Activated naive CD4-positive, alpha-beta T cell treated with anti-CD3 and anti-CD28 coated beads for 36 hours (primary cell): Measurements from ENCODE around the gene GRIA4. TPM values are rescaled to one million over a fixed set of nuclear protein-coding genes. Genes with fewer than 3 reads are reported as not detected.
"Not testable (repeated sequence)": the region's sequence is repeated elsewhere in the genome, so short reads cannot be mapped to it uniquely, and the experiment has no call there.

ENCODE experiments used
- CTCF ChIA-PET: fragments of 350-600 bp; sonication (Branson Sonifier 250); formaldehyde crosslinking; loops from one replicate; lab custom pipeline; 2021; ENCODE audit warnings: antibody characterized with exemption; lab: Charles Lee
- DNase-seq: peaks from one replicate; pipeline ENCODE4 v3.0.0-alpha.2; 2020
- H3K27ac Mint-ChIP-seq: one replicate; pipeline ENCODE4 v1.8.0; 2021; ENCODE audit warnings: mild to moderate bottlenecking, mixed read lengths
- H3K27me3 Mint-ChIP-seq: one replicate; pipeline ENCODE4 v1.8.0; 2021; ENCODE audit warnings: low read depth, mixed read lengths
- H3K36me3 Mint-ChIP-seq: one replicate; pipeline ENCODE4 v1.8.0; 2021; ENCODE audit warnings: low read depth, mixed read lengths
- H3K4me1 Mint-ChIP-seq: one replicate; pipeline ENCODE4 v1.8.0; 2021; ENCODE audit warnings: low read depth, mixed read lengths
- H3K4me3 Mint-ChIP-seq: one replicate; pipeline ENCODE4 v1.8.0; 2021; ENCODE audit warnings: mild to moderate bottlenecking, moderate library complexity, mixed read lengths
- H3K9me3 Mint-ChIP-seq: one replicate; pipeline ENCODE4 v1.8.0; 2021; ENCODE audit warnings: mixed read lengths
- intact Hi-C: fragments of 100-400 bp; cut with micrococcal nuclease; formaldehyde crosslinking; loops from one replicate; pipeline ENCODE4 v1.15.1; 2023
- total RNA-seq, 2 experiments: library from RNA; stranded (reverse); gene quantifications; one replicate each; pipeline ENCODE4 v1.2.3, GENCODE V29; 2021

The GRIA4 gene
- total RNA-seq, 2 experiments from 2014 or later, result not detected

GRCh38 chr11:105858841-105859240, 249.0 kb downstream of the GRIA4 start:
- Mint-ChIP-seq H3K9me3 (no peaks in the 10 kb centered on the region), H3K27ac (no peak overlapping the region), H3K4me3 (no peak overlapping the region), H3K4me1 (no peaks in the 10 kb centered on the region), H3K36me3 (no peaks in the 10 kb centered on the region), H3K27me3 (peaks cover 15% of the 10 kb centered on the region)
- intact Hi-C loops, result no loop called here
- no peak for DNase-seq
- CTCF ChIA-PET, result no interaction called here

GRCh38 chr11:105860105-105860504, 250.2 kb downstream of the GRIA4 start:
- no peak overlapping the region for H3K4me3 Mint-ChIP-seq
- H3K4me1 Mint-ChIP-seq, result no peaks in the 10 kb centered on the region
- no peak for DNase-seq
- H3K27me3 Mint-ChIP-seq, result peaks cover 15% of the 10 kb centered on the region
- CTCF ChIA-PET, result no interaction called here
- H3K36me3 Mint-ChIP-seq, result no peaks in the 10 kb centered on the region
- H3K27ac Mint-ChIP-seq, result no peak overlapping the region
- intact Hi-C loops, result loop anchor here (2.0 to 10.0 kb wide), 3 partner anchors 855 to 1605 kb away; no protein-coding TSS in a partner anchor
- no peaks in the 10 kb centered on the region for H3K9me3 Mint-ChIP-seq

- Mint-ChIP-seq H3K36me3 (no peaks in the 10 kb centered on the region), H3K27ac (no peak overlapping the region), H3K27me3 (peaks cover 15% of the 10 kb centered on the region), H3K4me3 (no peak overlapping the region), H3K4me1 (no peaks in the 10 kb centered on the region), H3K9me3 (no peaks in the 10 kb centered on the region)
- intact Hi-C loops, result loop anchor here (2.0 to 10.0 kb wide), 3 partner anchors 856 to 1606 kb away; no protein-coding TSS in a partner anchor
- no peak for DNase-seq
- CTCF ChIA-PET, result no interaction called here
Measured at GRCh38 chr11:105861225-105861624, 251.4 kb downstream of the GRIA4 start.

- Mint-ChIP-seq H3K27me3 (peaks cover 17% of the 10 kb centered on the region), H3K4me1 (no peaks in the 10 kb centered on the region), H3K27ac (no peak overlapping the region), H3K9me3 (no peaks in the 10 kb centered on the region), H3K36me3 (no peaks in the 10 kb centered on the region), H3K4me3 (no peak overlapping the region)
- DNase-seq, result no peak
- intact Hi-C loops, result loop anchor here (1.0 to 10.0 kb wide), 4 partner anchors 858 to 1331 kb away; no protein-coding TSS in a partner anchor
- CTCF ChIA-PET, result interaction anchor here (0.6 to 1.6 kb wide), 5 partner anchors 9 to 1253 kb away, joined by 3 to 5 read pairs (median 3); no protein-coding TSS in a partner anchor
Measured at GRCh38 chr11:105862736-105863367, 253.0 kb downstream of the GRIA4 start.

- Mint-ChIP-seq H3K9me3 (no peaks in the 10 kb centered on the region), H3K4me1 (no peaks in the 10 kb centered on the region), H3K27me3 (peaks cover 17% of the 10 kb centered on the region), H3K36me3 (no peaks in the 10 kb centered on the region), H3K27ac (no peak overlapping the region), H3K4me3 (no peak overlapping the region)
- DNase-seq, result no peak
- intact Hi-C loops, result loop anchor here (5.0 to 10.0 kb wide), 2 partner anchors 859 to 1331 kb away; no protein-coding TSS in a partner anchor
- CTCF ChIA-PET, result interaction anchor here (0.6 to 1.6 kb wide), 3 partner anchors 12 to 90 kb away, joined by 3 to 5 read pairs (median 4); no protein-coding TSS in a partner anchor
Measured at GRCh38 chr11:105863523-105863922, 253.7 kb downstream of the GRIA4 start.

GRCh38 chr11:105867742-105868141, 257.9 kb downstream of the GRIA4 start:
- no peaks in the 10 kb centered on the region for H3K9me3 Mint-ChIP-seq
- no peak overlapping the region for H3K27ac Mint-ChIP-seq

GRCh38 chr11:105868762-105869285, 259.0 kb downstream of the GRIA4 start:
- intact Hi-C loops, result loop anchor here (10.0 kb wide), 1 partner anchor 864 kb away; no protein-coding TSS in a partner anchor
- no peaks in the 10 kb centered on the region for H3K4me1 Mint-ChIP-seq
- H3K27ac Mint-ChIP-seq, result no peak overlapping the region
- no peaks in the 10 kb centered on the region for H3K9me3 Mint-ChIP-seq
- no peaks in the 10 kb centered on the region for H3K36me3 Mint-ChIP-seq
- DNase-seq, result no peak
- CTCF ChIA-PET, result no interaction called here
- H3K27me3 Mint-ChIP-seq, result peaks cover 5% of the 10 kb centered on the region
- no peak overlapping the region for H3K4me3 Mint-ChIP-seq

More at GRCh38 chr11:105867742-105868141, 257.9 kb downstream of the GRIA4 start:
- DNase-seq, result no peak
- intact Hi-C loops, result loop anchor here (10.0 kb wide), 1 partner anchor 863 kb away; no protein-coding TSS in a partner anchor
- CTCF ChIA-PET, result no interaction called here
- H3K36me3 Mint-ChIP-seq, result no peaks in the 10 kb centered on the region
- H3K27me3 Mint-ChIP-seq, result peaks cover 5% of the 10 kb centered on the region
- H3K4me1 Mint-ChIP-seq, result no peaks in the 10 kb centered on the region
- H3K4me3 Mint-ChIP-seq, result no peak overlapping the region

GRCh38 chr11:105870516-105871113, 260.7 kb downstream of the GRIA4 start:
- Mint-ChIP-seq H3K9me3 (peaks cover 7% of the 10 kb centered on the region), H3K27ac (no peak overlapping the region), H3K27me3 (peaks cover 6% of the 10 kb centered on the region), H3K4me1 (no peaks in the 10 kb centered on the region), H3K4me3 (no peak overlapping the region), H3K36me3 (no peaks in the 10 kb centered on the region)
- DNase-seq, result no peak
- intact Hi-C loops, result no loop called here
- CTCF ChIA-PET, result no interaction called here

- H3K36me3 Mint-ChIP-seq, result no peaks in the 10 kb centered on the region
- intact Hi-C loops, result no loop called here
- H3K9me3 Mint-ChIP-seq, result peaks cover 9% of the 10 kb centered on the region
- no peak for DNase-seq
- peaks cover 13% of the 10 kb centered on the region for H3K27me3 Mint-ChIP-seq
- H3K27ac Mint-ChIP-seq, result no peak overlapping the region
- no peaks in the 10 kb centered on the region for H3K4me1 Mint-ChIP-seq
- H3K4me3 Mint-ChIP-seq, result no peak overlapping the region
- CTCF ChIA-PET, result no interaction called here
Measured at GRCh38 chr11:105878510-105878909, 268.6 kb downstream of the GRIA4 start.

GRCh38 chr11:105878927-105879326, 269.1 kb downstream of the GRIA4 start:
- DNase-seq, CTCF ChIA-PET, H3K9me3 Mint-ChIP-seq, H3K27ac Mint-ChIP-seq, H3K4me1 Mint-ChIP-seq, intact Hi-C loops, H3K4me3 Mint-ChIP-seq, H3K36me3 Mint-ChIP-seq: not testable (repeated sequence)
- H3K27me3 Mint-ChIP-seq, result peaks cover 12% of the 10 kb centered on the region

- intact Hi-C loops, result no loop called here
- CTCF ChIA-PET, result no interaction called here
- peaks cover 2% of the 10 kb centered on the region for H3K9me3 Mint-ChIP-seq
- peaks cover 11% of the 10 kb centered on the region for H3K27me3 Mint-ChIP-seq
- no peak overlapping the region for H3K4me3 Mint-ChIP-seq
- no peak for DNase-seq
- no peaks in the 10 kb centered on the region for H3K4me1 Mint-ChIP-seq
- no peak overlapping the region for H3K27ac Mint-ChIP-seq
- H3K36me3 Mint-ChIP-seq, result no peaks in the 10 kb centered on the region
Measured at GRCh38 chr11:105881027-105881426, 271.2 kb downstream of the GRIA4 start.

- CTCF ChIA-PET, result no interaction called here
- DNase-seq, result no peak
- no peaks in the 10 kb centered on the region for H3K36me3 Mint-ChIP-seq
- H3K4me1 Mint-ChIP-seq, result no peaks in the 10 kb centered on the region
- no peak overlapping the region for H3K4me3 Mint-ChIP-seq
- peaks cover 3% of the 10 kb centered on the region for H3K27me3 Mint-ChIP-seq
- H3K27ac Mint-ChIP-seq, result no peak overlapping the region
- intact Hi-C loops, result no loop called here
- no peaks in the 10 kb centered on the region for H3K9me3 Mint-ChIP-seq
Measured at GRCh38 chr11:105884436-105884835, 274.6 kb downstream of the GRIA4 start.
